ENCODE results near the gene FUT9. TPM values are rescaled to one million over a fixed set of nuclear protein-coding genes. Genes with fewer than 3 reads are reported as not detected.
"Not testable (repeated sequence)": the region's sequence is repeated elsewhere in the genome, so short reads cannot be mapped to it uniquely, and the experiment has no call there.

Gene FUT9
- total RNA-seq, 1 experiment from 2014 or later, result not detected

- no peak for DNase-seq (ENCODE audit: unreplicated experiment)
- CTCF ChIA-PET, result interaction anchor here (1.0 kb wide), 1 partner anchor 220 kb away, joined by 4 read pairs; no protein-coding TSS in a partner anchor
- no peak for TF ChIP-seq CTCF (IDR thresholded peaks at IDR 0.05; ENCODE audit: unreplicated experiment)
- Mint-ChIP-seq H3K4me1 (ENCODE audit: insufficient read depth, unreplicated experiment) (no peaks in the 10 kb centered on the region), H3K4me3 (ENCODE audit: unreplicated experiment) (no peak overlapping the region), H3K36me3 (ENCODE audit: insufficient read depth, unreplicated experiment) (no peaks in the 10 kb centered on the region), H3K27ac (ENCODE audit: low read depth, unreplicated experiment) (no peak overlapping the region), H3K9me3 (ENCODE audit: unreplicated experiment) (no peaks in the 10 kb centered on the region), H3K27me3 (ENCODE audit: insufficient read depth, unreplicated experiment) (peaks cover 17% of the 10 kb centered on the region)
- no TSS peak for BruUV-seq (replicated peaks)
- intact Hi-C loops (cut with micrococcal nuclease), result no loop called here
- POLR2A ChIA-PET, result no interaction called here
Measured at GRCh38 chr6:96249755-96250154, 234.0 kb downstream of the FUT9 start.

DNA sequence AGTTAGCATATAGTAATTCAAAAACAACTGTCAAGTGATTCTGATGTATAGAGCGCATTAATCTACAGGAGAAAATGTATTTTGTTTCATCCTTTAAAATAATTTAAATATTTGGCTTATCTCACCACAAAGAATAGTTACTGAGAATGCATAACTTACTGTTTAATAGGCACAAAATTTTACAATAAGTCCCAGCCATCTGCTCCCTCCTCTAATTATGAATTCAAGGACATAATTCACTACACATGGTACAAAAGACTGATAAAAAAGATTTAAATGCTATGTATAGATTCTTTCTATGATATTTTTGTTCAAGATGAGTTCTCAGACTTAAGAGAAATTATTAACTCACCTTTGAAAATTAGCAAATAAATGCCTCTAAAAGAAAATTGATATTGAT lies 242.0 kb downstream of the FUT9 start:
- ChIA-PET POLR2A (no interaction called here), CTCF (interaction anchor here (0.6 kb wide), 1 partner anchor 568 kb away, joined by 3 read pairs; no protein-coding TSS in a partner anchor)
- no peak overlapping the region for H3K4me3 Mint-ChIP-seq (ENCODE audit: unreplicated experiment)
- no peaks in the 10 kb centered on the region for H3K36me3 Mint-ChIP-seq (ENCODE audit: insufficient read depth, unreplicated experiment)
- no peak for TF ChIP-seq CTCF (IDR thresholded peaks at IDR 0.05; ENCODE audit: unreplicated experiment)
- H3K27ac Mint-ChIP-seq (ENCODE audit: low read depth, unreplicated experiment), result no peak overlapping the region
- H3K4me1 Mint-ChIP-seq (ENCODE audit: insufficient read depth, unreplicated experiment), result no peaks in the 10 kb centered on the region
- intact Hi-C loops (cut with micrococcal nuclease), result no loop called here
- DNase-seq (ENCODE audit: unreplicated experiment), result no peak
- H3K27me3 Mint-ChIP-seq (ENCODE audit: insufficient read depth, unreplicated experiment), result no peaks in the 10 kb centered on the region
- H3K9me3 Mint-ChIP-seq (ENCODE audit: unreplicated experiment), result no peaks in the 10 kb centered on the region
- no TSS peak for BruUV-seq (replicated peaks)

GRCh38 chr6:96260787-96261430 lies 245.1 kb downstream of the FUT9 start:
- H3K9me3 Mint-ChIP-seq (ENCODE audit: unreplicated experiment); H3K27me3 Mint-ChIP-seq (ENCODE audit: insufficient read depth, unreplicated experiment); intact Hi-C loops (cut with micrococcal nuclease); H3K27ac Mint-ChIP-seq (ENCODE audit: low read depth, unreplicated experiment); DNase-seq (ENCODE audit: unreplicated experiment); H3K4me3 Mint-ChIP-seq (ENCODE audit: unreplicated experiment); BruUV-seq (replicated peaks); H3K36me3 Mint-ChIP-seq (ENCODE audit: insufficient read depth, unreplicated experiment); POLR2A ChIA-PET; H3K4me1 Mint-ChIP-seq (ENCODE audit: insufficient read depth, unreplicated experiment): not testable (repeated sequence)
- CTCF ChIA-PET, result interaction anchor here (0.6 kb wide), 1 partner anchor 27 kb away, joined by 3 read pairs; no protein-coding TSS in a partner anchor
